Measurements from ENCODE around the gene COL27A1.

DNA sequence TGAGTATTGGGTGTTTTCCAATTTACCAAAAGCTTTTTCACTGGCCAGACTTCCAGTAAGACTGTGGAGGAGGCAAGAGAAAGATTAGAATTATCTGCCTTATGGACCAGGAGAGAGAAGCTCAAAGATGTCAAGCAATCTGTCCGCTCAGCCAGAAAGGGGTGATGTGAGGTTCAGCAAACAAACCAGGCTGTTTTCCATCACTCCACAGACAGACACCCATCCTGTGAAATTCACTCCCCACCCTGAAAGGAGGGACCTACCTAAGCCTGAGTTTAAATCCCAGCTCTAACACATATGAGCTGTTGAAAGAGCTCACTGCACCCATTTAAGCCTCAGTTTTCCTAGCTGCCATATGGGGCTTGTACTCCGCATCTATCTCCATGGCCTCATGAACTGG, 14.9 kb upstream of the COL27A1 start:
- TF ChIP-seq, protein P1, sequence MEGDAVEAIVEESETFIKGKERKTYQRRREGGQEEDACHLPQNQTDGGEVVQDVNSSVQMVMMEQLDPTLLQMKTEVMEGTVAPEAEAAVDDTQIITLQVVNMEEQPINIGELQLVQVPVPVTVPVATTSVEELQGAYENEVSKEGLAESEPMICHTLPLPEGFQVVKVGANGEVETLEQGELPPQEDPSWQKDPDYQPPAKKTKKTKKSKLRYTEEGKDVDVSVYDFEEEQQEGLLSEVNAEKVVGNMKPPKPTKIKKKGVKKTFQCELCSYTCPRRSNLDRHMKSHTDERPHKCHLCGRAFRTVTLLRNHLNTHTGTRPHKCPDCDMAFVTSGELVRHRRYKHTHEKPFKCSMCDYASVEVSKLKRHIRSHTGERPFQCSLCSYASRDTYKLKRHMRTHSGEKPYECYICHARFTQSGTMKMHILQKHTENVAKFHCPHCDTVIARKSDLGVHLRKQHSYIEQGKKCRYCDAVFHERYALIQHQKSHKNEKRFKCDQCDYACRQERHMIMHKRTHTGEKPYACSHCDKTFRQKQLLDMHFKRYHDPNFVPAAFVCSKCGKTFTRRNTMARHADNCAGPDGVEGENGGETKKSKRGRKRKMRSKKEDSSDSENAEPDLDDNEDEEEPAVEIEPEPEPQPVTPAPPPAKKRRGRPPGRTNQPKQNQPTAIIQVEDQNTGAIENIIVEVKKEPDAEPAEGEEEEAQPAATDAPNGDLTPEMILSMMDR (conservative IDR thresholded peaks at IDR 0.05; ENCODE audit: low read length): no peak
- TF ChIP-seq EZH2phosphoT487 (IDR thresholded peaks at IDR 0.05; ENCODE audit: borderline replicate concordance, low read depth, low read length): no peak
